IPS DF 6.9 (cell line): ENCODE measurements around the gene ITM2C.

Experiments used
- DNase-seq: peaks from one replicate; pipeline ENCODE4 v3.0.0-alpha.2; 2013; ENCODE audit warnings: low read depth, low spot score
- H3K27ac ChIP-seq: one replicate; pipeline ENCODE4 v1.5.1; 2013; ENCODE audit warnings: low read length, control low read depth
- H3K27me3 ChIP-seq: 2 replicates; pipeline ENCODE4 v1.6.1; 2013; ENCODE audit warnings: mild to moderate bottlenecking, low read length; ENCODE audit not compliant: control insufficient read depth, insufficient read depth
- H3K36me3 ChIP-seq: 2 replicates; pipeline ENCODE4 v1.6.1; 2013; ENCODE audit warnings: low read length; ENCODE audit not compliant: control insufficient read depth, insufficient read depth
- H3K4me1 ChIP-seq: 2 replicates; pipeline ENCODE4 v1.6.1; 2013; ENCODE audit warnings: low read length; ENCODE audit not compliant: control insufficient read depth, insufficient read depth
- H3K4me3 ChIP-seq: 2 replicates; pipeline ENCODE4 v1.5.1; 2013; ENCODE audit warnings: mild to moderate bottlenecking, low read length
- H3K9me3 ChIP-seq: 2 replicates; pipeline ENCODE4 v1.6.1; 2013; ENCODE audit warnings: low read length, inconsistent platforms; ENCODE audit not compliant: control insufficient read depth, insufficient read depth
- WGBS: extraction: QIAGEN DNeasy Blood & Tissue Kit; methylation state at CpG from one replicate; pipeline ENCODE4 v1.1.7; 2013; ENCODE audit warnings: mixed read lengths, missing lambda C conversion rate; ENCODE audit not compliant: insufficient read length, insufficient coverage; 5-methylcytosine and 5-hydroxymethylcytosine counted together

Gene ITM2C

GRCh38 chr2:230891509-230891908 lies 26.8 kb downstream of the ITM2C start:
- Histone ChIP-seq H3K4me3 (no peak overlapping the region), H3K36me3 (no peaks in the 10 kb centered on the region), H3K4me1 (peaks cover 9% of the 10 kb centered on the region), H3K27ac (no peak overlapping the region), H3K27me3 (no peaks in the 10 kb centered on the region), H3K9me3 (no peaks in the 10 kb centered on the region)
- no peak for DNase-seq
- WGBS = no CpG with 5 or more reads among the region's 6 CpGs

GRCh38 chr2:230893338-230893737 lies 28.6 kb downstream of the ITM2C start:
- H3K27ac ChIP-seq = no peak overlapping the region
- no CpG with 5 or more reads among the region's 6 CpGs for WGBS
- peaks cover 7% of the 10 kb centered on the region for H3K4me1 ChIP-seq
- no peaks in the 10 kb centered on the region for H3K27me3 ChIP-seq
- no peaks in the 10 kb centered on the region for H3K9me3 ChIP-seq
- H3K4me3 ChIP-seq = no peak overlapping the region
- DNase-seq = no peak
- H3K36me3 ChIP-seq = no peaks in the 10 kb centered on the region

- no peak for DNase-seq
- H3K36me3 ChIP-seq = no peaks in the 10 kb centered on the region
- no peak overlapping the region for H3K4me3 ChIP-seq
- H3K27me3 ChIP-seq = no peaks in the 10 kb centered on the region
- no peaks in the 10 kb centered on the region for H3K9me3 ChIP-seq
- WGBS = no CpG with 5 or more reads among the region's 19 CpGs
- H3K4me1 ChIP-seq = peaks cover 7% of the 10 kb centered on the region
- no peak overlapping the region for H3K27ac ChIP-seq
Observed at GRCh38 chr2:230893841-230894781, 29.4 kb downstream of the ITM2C start.

GRCh38 chr2:230895536-230896345 lies 31.0 kb downstream of the ITM2C start:
- H3K4me1 ChIP-seq = peaks cover 7% of the 10 kb centered on the region
- H3K9me3 ChIP-seq = no peaks in the 10 kb centered on the region
- no peak overlapping the region for H3K4me3 ChIP-seq
- no peaks in the 10 kb centered on the region for H3K27me3 ChIP-seq
- no peaks in the 10 kb centered on the region for H3K36me3 ChIP-seq
- no CpG with 5 or more reads among the region's 6 CpGs for WGBS
- no peak for DNase-seq
- H3K27ac ChIP-seq = no peak overlapping the region

- Histone ChIP-seq H3K27ac (no peak overlapping the region), H3K4me3 (no peak overlapping the region), H3K27me3 (no peaks in the 10 kb centered on the region), H3K9me3 (no peaks in the 10 kb centered on the region), H3K36me3 (no peaks in the 10 kb centered on the region), H3K4me1 (peaks cover 7% of the 10 kb centered on the region)
- no peak for DNase-seq
- no CpG with 5 or more reads among the region's 19 CpGs for WGBS
Observed at GRCh38 chr2:230896346-230897115, 31.8 kb downstream of the ITM2C start.

- no CpG with 5 or more reads among the region's 13 CpGs for WGBS
Observed at GRCh38 chr2:230898016-230898712, 33.4 kb downstream of the ITM2C start.

GRCh38 chr2:230898713-230899091 lies 34.0 kb downstream of the ITM2C start:
- Histone ChIP-seq H3K27me3 (no peaks in the 10 kb centered on the region), H3K4me1 (peaks cover 3% of the 10 kb centered on the region), H3K4me3 (no peak overlapping the region), H3K9me3 (no peaks in the 10 kb centered on the region), H3K36me3 (no peaks in the 10 kb centered on the region), H3K27ac (no peak overlapping the region)
- DNase-seq = no peak
- WGBS = no CpG with 5 or more reads among the region's 8 CpGs

More at GRCh38 chr2:230898016-230898712, 33.4 kb downstream of the ITM2C start:
- peaks cover 7% of the 10 kb centered on the region for H3K4me1 ChIP-seq
- no peaks in the 10 kb centered on the region for H3K27me3 ChIP-seq
- no peak overlapping the region for H3K27ac ChIP-seq
- no peaks in the 10 kb centered on the region for H3K9me3 ChIP-seq
- H3K4me3 ChIP-seq = no peak overlapping the region
- no peaks in the 10 kb centered on the region for H3K36me3 ChIP-seq
- DNase-seq = no peak

- no peaks in the 10 kb centered on the region for H3K36me3 ChIP-seq
- no peak overlapping the region for H3K4me3 ChIP-seq
- no CpG with 5 or more reads among the region's 5 CpGs for WGBS
- H3K27me3 ChIP-seq = no peaks in the 10 kb centered on the region
- no peaks in the 10 kb centered on the region for H3K9me3 ChIP-seq
- no peak overlapping the region for H3K27ac ChIP-seq
- no peak for DNase-seq
- peaks cover 1% of the 10 kb centered on the region; the same call in 1 of the 2 replicates for H3K4me1 ChIP-seq
Observed at GRCh38 chr2:230899287-230899686, 34.5 kb downstream of the ITM2C start.

GRCh38 chr2:230899786-230900185 lies 35.0 kb downstream of the ITM2C start:
- no peaks in the 10 kb centered on the region for H3K9me3 ChIP-seq
- no peak for DNase-seq
- no peak overlapping the region for H3K4me3 ChIP-seq
- H3K36me3 ChIP-seq = no peaks in the 10 kb centered on the region
- H3K27me3 ChIP-seq = no peaks in the 10 kb centered on the region
- WGBS = no CpG with 5 or more reads among the region's 4 CpGs
- H3K27ac ChIP-seq = no peak overlapping the region
- H3K4me1 ChIP-seq = peaks cover 1% of the 10 kb centered on the region; the same call in 1 of the 2 replicates
